H9 (cell line): Measurements from ENCODE around the gene GLIPR2. TPM values are rescaled to one million over a fixed set of nuclear protein-coding genes. Genes with fewer than 3 reads are reported as not detected.

Experiments
- DNase-seq: peaks from one replicate; pipeline ENCODE4 v3.0.0-alpha.2; 2017
- H2AFZ ChIP-seq: one replicate; pipeline ENCODE4 v1.6.1; 2013; ENCODE audit warnings: mild to moderate bottlenecking, low read length, control low read depth, moderate library complexity
- H2AK5ac ChIP-seq: 2 replicates; pipeline ENCODE4 v1.6.1; 2013; ENCODE audit warnings: low read length, control low read depth, mixed read lengths; ENCODE audit not compliant: insufficient read length
- H2BK120ac ChIP-seq: one replicate; pipeline ENCODE4 v1.6.1; 2013; ENCODE audit warnings: low read depth, mild to moderate bottlenecking, low read length, control low read depth, inconsistent platforms; ENCODE audit not compliant: poor library complexity, severe bottlenecking
- H2BK12ac ChIP-seq: 2 replicates; pipeline ENCODE4 v1.6.1; 2013; ENCODE audit warnings: low read length, control low read depth, mixed read lengths, low read depth; ENCODE audit not compliant: insufficient read length
- H2BK15ac ChIP-seq: 2 replicates; pipeline ENCODE4 v1.6.1; 2013; ENCODE audit warnings: low read depth, low read length, control low read depth
- H2BK20ac ChIP-seq: one replicate; pipeline ENCODE4 v1.6.1; 2013; ENCODE audit warnings: low read depth, mild to moderate bottlenecking, low read length, control low read depth, inconsistent platforms; ENCODE audit not compliant: poor library complexity, severe bottlenecking
- H2BK5ac ChIP-seq: 2 replicates; pipeline ENCODE4 v1.6.1; 2013; ENCODE audit warnings: low read length, control low read depth, mixed read lengths; ENCODE audit not compliant: insufficient read length
- H3K14ac ChIP-seq: 2 replicates; pipeline ENCODE4 v1.6.1; 2013; ENCODE audit warnings: low read length, control low read depth; ENCODE audit not compliant: insufficient read depth
- H3K18ac ChIP-seq: 2 replicates; pipeline ENCODE4 v1.6.1; 2013; ENCODE audit warnings: low read depth, mild to moderate bottlenecking, mixed read lengths, low read length, control low read depth; ENCODE audit not compliant: insufficient read length
- H3K23ac ChIP-seq: 2 replicates; pipeline ENCODE4 v1.6.1; 2013; ENCODE audit warnings: low read length, control low read depth, mixed read lengths, low read depth; ENCODE audit not compliant: insufficient read length
- H3K23me2 ChIP-seq: 2 replicates; pipeline ENCODE4 v1.6.1; 2013; ENCODE audit warnings: low read depth, mild to moderate bottlenecking, mixed read lengths, low read length, control low read depth; ENCODE audit not compliant: insufficient read length, poor library complexity, severe bottlenecking
- H3K27ac ChIP-seq: 2 replicates; pipeline ENCODE4 v1.5.1; 2013; ENCODE audit warnings: low read length, control low read depth, mixed read lengths, low read depth; ENCODE audit not compliant: insufficient read length
- H3K27me3 ChIP-seq: 2 replicates; pipeline ENCODE4 v1.6.1; 2013; ENCODE audit warnings: low read length, control low read depth, inconsistent platforms; ENCODE audit not compliant: insufficient read depth
- H3K4ac ChIP-seq: 2 replicates; pipeline ENCODE4 v1.6.1; 2013; ENCODE audit warnings: low read depth, mild to moderate bottlenecking, control low read depth, inconsistent platforms, low read length, moderate library complexity
- H3K4me1 ChIP-seq: 2 replicates; pipeline ENCODE4 v1.6.1; 2013; ENCODE audit warnings: low read length, control low read depth, inconsistent platforms; ENCODE audit not compliant: insufficient read depth
- H3K4me2 ChIP-seq: 2 replicates; pipeline ENCODE4 v1.6.1; 2013; ENCODE audit warnings: low read length, control low read depth, mixed read lengths; ENCODE audit not compliant: insufficient read length, insufficient read depth
- H3K56ac ChIP-seq: 2 replicates; pipeline ENCODE4 v1.6.1; 2013; ENCODE audit warnings: low read depth, mild to moderate bottlenecking, mixed read lengths, low read length, control low read depth; ENCODE audit not compliant: insufficient read length
- H3K79me1 ChIP-seq: 2 replicates; pipeline ENCODE4 v1.6.1; 2013; ENCODE audit warnings: low read depth, mild to moderate bottlenecking, moderate library complexity, low read length, control low read depth, inconsistent platforms; ENCODE audit not compliant: insufficient read depth, poor library complexity, severe bottlenecking
- H3K79me2 ChIP-seq: 2 replicates; pipeline ENCODE4 v1.6.1; 2013; ENCODE audit warnings: low read length, control low read depth, inconsistent platforms; ENCODE audit not compliant: insufficient read depth
- H3K9ac ChIP-seq: 2 replicates; pipeline ENCODE4 v1.6.1; 2013; ENCODE audit warnings: low read length, control low read depth, mixed read lengths; ENCODE audit not compliant: insufficient read length; ENCODE audit errors: extremely low read depth
- H3K9me3 ChIP-seq: one replicate; pipeline ENCODE4 v1.6.1; 2013; ENCODE audit warnings: low read depth, low read length, inconsistent platforms; ENCODE audit not compliant: control insufficient read depth
- H3T11ph ChIP-seq: one replicate; pipeline ENCODE4 v1.6.1; 2013; ENCODE audit warnings: mild to moderate bottlenecking, low read length, control low read depth, inconsistent platforms
- H4K20me1 ChIP-seq: one replicate; pipeline ENCODE4 v1.6.1; 2013; ENCODE audit not compliant: control insufficient read depth, insufficient read length, insufficient read depth
- H4K5ac ChIP-seq: 2 replicates; pipeline ENCODE4 v1.6.1; 2013; ENCODE audit warnings: low read depth, mild to moderate bottlenecking, mixed read lengths, low read length, control low read depth; ENCODE audit not compliant: insufficient read length
- H4K8ac ChIP-seq: replicated peaks from 2 replicates; pipeline ENCODE4 v1.6.1; 2013; ENCODE audit warnings: low read length, control low read depth, mixed read lengths, low read depth; ENCODE audit not compliant: insufficient read length
- H4K91ac ChIP-seq: 2 replicates; pipeline ENCODE4 v1.6.1; 2013; ENCODE audit warnings: low read depth, mild to moderate bottlenecking, moderate library complexity, mixed read lengths, low read length, control low read depth; ENCODE audit not compliant: insufficient read length
- H3K27ac Mint-ChIP-seq, 3 experiments: 2 replicates in 2 of 3; 3 replicates in 1 of 3; pipeline ENCODE4 v1.8.0; 2020 to 2021; ENCODE audit warnings: mixed read lengths in 3 of 3, mild to moderate bottlenecking in 1 of 3, moderate library complexity in 1 of 3
- H3K27me3 Mint-ChIP-seq: 2 replicates; pipeline ENCODE4 v1.8.0; 2021; ENCODE audit warnings: low read depth, mild to moderate bottlenecking, moderate library complexity, mixed read lengths
- H3K36me3 Mint-ChIP-seq, 3 experiments: 2 replicates in 2 of 3; 3 replicates in 1 of 3; pipeline ENCODE4 v1.8.0; 2020 to 2021; ENCODE audit warnings: low read depth in 3 of 3, mixed read lengths in 3 of 3; ENCODE audit not compliant: insufficient read depth in 1 of 3
- H3K4me1 Mint-ChIP-seq, 2 experiments: 2 replicates each; pipeline ENCODE4 v1.8.0; 2020; ENCODE audit warnings: mixed read lengths in 2 of 2
- H3K4me3 Mint-ChIP-seq, 2 experiments: 2 replicates in 1 of 2; 3 replicates in 1 of 2; pipeline ENCODE4 v1.8.0; 2020 to 2021; ENCODE audit warnings: mild to moderate bottlenecking in 2 of 2, mixed read lengths in 2 of 2, moderate library complexity in 1 of 2
- H3K9me3 Mint-ChIP-seq, 2 experiments: 2 replicates in 1 of 2; 3 replicates in 1 of 2; pipeline ENCODE4 v1.8.0; 2020; ENCODE audit warnings: mild to moderate bottlenecking in 2 of 2, mixed read lengths in 2 of 2, moderate library complexity in 1 of 2
- CTCF ChIP-seq: fragments of 200-600 bp; sonication (generic); conservative IDR thresholded peaks from 3 replicates; pipeline ENCODE4 v1.8.0; 2021; ENCODE audit warnings: antibody characterized with exemption, mild to moderate bottlenecking
- WGBS: extraction: QIAGEN DNeasy Blood & Tissue Kit; methylation state at CpG from one replicate; pipeline ENCODE4 v1.1.7; 2013; ENCODE audit warnings: missing lambda C conversion rate, low lambda C conversion rate, mixed read lengths; ENCODE audit not compliant: insufficient read length; ENCODE audit errors: extremely low coverage; 5-methylcytosine and 5-hydroxymethylcytosine counted together
- total RNA-seq: library from RNA; stranded (reverse); gene quantifications from 2 replicates; pipeline ENCODE4 v1.2.1, GENCODE V29; 2021

GLIPR2 gene
- total RNA-seq, 1 experiment from 2014 or later: 10.0 TPM

- no peak overlapping the region for H3T11ph ChIP-seq
- no peaks in the 10 kb centered on the region for H3K79me1 ChIP-seq
- no peak overlapping the region for H3K9ac ChIP-seq
- H2BK20ac ChIP-seq: no peak overlapping the region
- no peaks in the 10 kb centered on the region for H3K79me2 ChIP-seq
- H3K18ac ChIP-seq: no peak overlapping the region
- no peak for DNase-seq
- no peaks in the 10 kb centered on the region for H3K4me1 ChIP-seq
- no peak overlapping the region for H2BK120ac ChIP-seq
- no peak overlapping the region for H2BK15ac ChIP-seq
- H3K23ac ChIP-seq: no peak overlapping the region
- no CpG with 5 or more reads among the region's 12 CpGs for WGBS
- H3K4me2 ChIP-seq: no peak overlapping the region
- H3K14ac ChIP-seq: no peak overlapping the region
- H3K27ac ChIP-seq: no peak overlapping the region
- Mint-ChIP-seq H3K27ac (no peak overlapping the region; a peak in 1 of 7 replicates), H3K27me3 (peaks cover 40% of the 10 kb centered on the region), H3K4me1 (peaks cover 0 to 8% of the 10 kb centered on the region in 2 experiments; a peak in 1 of 4 replicates), H3K9me3 (peaks cover 12 to 13% of the 10 kb centered on the region in 2 experiments), H3K4me3 (no peak overlapping the region), H3K36me3 (peaks cover 13 to 19% (median 16%) of the 10 kb centered on the region in 3 experiments; a peak in 6 of 7 replicates)
- H2BK12ac ChIP-seq: no peak overlapping the region
- no peak overlapping the region for H4K5ac ChIP-seq
- H3K23me2 ChIP-seq: no peaks in the 10 kb centered on the region
- no peak overlapping the region for H3K4ac ChIP-seq
- no peak for TF ChIP-seq CTCF
- H3K27me3 ChIP-seq: no peaks in the 10 kb centered on the region; the same call in 1 of the 2 replicates
- no peak overlapping the region for H3K56ac ChIP-seq
- no peaks in the 10 kb centered on the region for H3K9me3 ChIP-seq
- H4K91ac ChIP-seq: no peak overlapping the region
- H2AK5ac ChIP-seq: no peak overlapping the region
- H2AFZ ChIP-seq: no peak overlapping the region
- H4K20me1 ChIP-seq: no peaks in the 10 kb centered on the region
- H2BK5ac ChIP-seq: no peak overlapping the region
- no peak overlapping the region for H4K8ac ChIP-seq
Measured at GRCh38 chr9:36144309-36145232, 8.0 kb downstream of the GLIPR2 start.
